GM23338 (cell line): ENCODE results near the gene PHLPP2.
A peak's percentile ranks its signal among the peaks of the same experiment; 100 is the strongest.

Source experiments
- EZH2 ChIP-seq: fragments of 200-600 bp; sonication (generic); IDR thresholded peaks from one replicate; pipeline ENCODE4 v1.8.0; 2017; ENCODE audit warnings: antibody characterized with exemption, mild to moderate bottlenecking, low read depth; ENCODE audit not compliant: unreplicated experiment
- POLR2AphosphoS5 ChIP-seq: IDR thresholded peaks from 2 replicates; pipeline ENCODE4 v1.6.1; 2016; ENCODE audit warnings: antibody characterized with exemption, low read depth
- TF ChIP-seq, protein P1 (sequence below), 2 experiments: fragments of 200-600 bp in 1 of 2; sonication (generic) in 1 of 2; conservative IDR thresholded peaks; 2 replicates each; pipeline versions ENCODE4 v1.5.1 to v1.6.1; 2016 to 2017; ENCODE audit warnings: antibody characterized with exemption in 2 of 2, low read depth in 2 of 2, mild to moderate bottlenecking in 2 of 2, moderate library complexity in 1 of 2

DNA sequence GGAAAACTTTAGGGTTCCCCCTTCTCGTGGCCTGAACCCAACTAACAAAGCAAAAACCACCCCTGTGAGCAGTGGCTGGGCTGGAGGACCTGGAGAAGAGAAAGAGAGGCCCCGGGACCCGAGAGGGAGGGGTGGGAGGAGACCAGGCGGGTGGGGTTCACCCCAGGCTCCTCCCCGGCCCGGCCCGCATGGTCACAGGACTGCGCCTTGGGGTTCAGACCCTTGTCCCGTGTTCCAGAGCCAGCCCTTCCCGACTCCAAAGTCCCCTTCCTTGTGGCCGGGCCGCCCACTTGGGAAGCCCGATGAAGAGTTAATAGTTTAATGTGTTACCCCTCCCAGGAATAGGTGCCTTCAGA lies 97.7 kb downstream of the PHLPP2 start:
- TF ChIP-seq, protein P1, sequence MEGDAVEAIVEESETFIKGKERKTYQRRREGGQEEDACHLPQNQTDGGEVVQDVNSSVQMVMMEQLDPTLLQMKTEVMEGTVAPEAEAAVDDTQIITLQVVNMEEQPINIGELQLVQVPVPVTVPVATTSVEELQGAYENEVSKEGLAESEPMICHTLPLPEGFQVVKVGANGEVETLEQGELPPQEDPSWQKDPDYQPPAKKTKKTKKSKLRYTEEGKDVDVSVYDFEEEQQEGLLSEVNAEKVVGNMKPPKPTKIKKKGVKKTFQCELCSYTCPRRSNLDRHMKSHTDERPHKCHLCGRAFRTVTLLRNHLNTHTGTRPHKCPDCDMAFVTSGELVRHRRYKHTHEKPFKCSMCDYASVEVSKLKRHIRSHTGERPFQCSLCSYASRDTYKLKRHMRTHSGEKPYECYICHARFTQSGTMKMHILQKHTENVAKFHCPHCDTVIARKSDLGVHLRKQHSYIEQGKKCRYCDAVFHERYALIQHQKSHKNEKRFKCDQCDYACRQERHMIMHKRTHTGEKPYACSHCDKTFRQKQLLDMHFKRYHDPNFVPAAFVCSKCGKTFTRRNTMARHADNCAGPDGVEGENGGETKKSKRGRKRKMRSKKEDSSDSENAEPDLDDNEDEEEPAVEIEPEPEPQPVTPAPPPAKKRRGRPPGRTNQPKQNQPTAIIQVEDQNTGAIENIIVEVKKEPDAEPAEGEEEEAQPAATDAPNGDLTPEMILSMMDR (conservative IDR thresholded peaks at IDR 0.05; ENCODE audit: low read depth in 2 of 2), result no peak
- TF ChIP-seq POLR2AphosphoS5 (peak; percentile 65), EZH2 (no peak)
